SHP77 treated with DMSO at 0.1 percent for 48 hours (cell line): Measurements from ENCODE around the gene MAP3K4.
"Not testable (repeated sequence)": the region's sequence is repeated elsewhere in the genome, so short reads cannot be mapped to it uniquely, and the experiment has no call there.

Source experiments
- DNase-seq: peaks from one replicate; lab custom pipeline; 2025; lab: John Stamatoyannopoulos, UW

The MAP3K4 gene

GRCh38 chr6:160972594-160972993 lies 19.0 kb upstream of the MAP3K4 start:
- not testable (repeated sequence) for DNase-seq

GRCh38 chr6:160973311-160974250 lies 18.0 kb upstream of the MAP3K4 start:
- DNase-seq: no peak

- no peak for DNase-seq
Measured at GRCh38 chr6:160974304-160974771, 17.2 kb upstream of the MAP3K4 start.

GRCh38 chr6:160975162-160975561 lies 16.4 kb upstream of the MAP3K4 start:
- no peak for DNase-seq

GRCh38 chr6:160975961-160976360 lies 15.6 kb upstream of the MAP3K4 start:
- not testable (repeated sequence) for DNase-seq

GRCh38 chr6:160978141-160978901 lies 13.2 kb upstream of the MAP3K4 start:
- no peak for DNase-seq

- DNase-seq: no peak
Measured at GRCh38 chr6:160979061-160979708, 12.4 kb upstream of the MAP3K4 start.

GRCh38 chr6:160983377-160983948 lies 8.1 kb upstream of the MAP3K4 start:
- DNase-seq: not testable (repeated sequence)

GRCh38 chr6:160986851-160987250 lies 4.7 kb upstream of the MAP3K4 start:
- DNase-seq: no peak

- DNase-seq: no peak
Measured at GRCh38 chr6:160987265-160987664, 4.3 kb upstream of the MAP3K4 start.

- DNase-seq: no peak
Measured at GRCh38 chr6:160990847-160991405, 643 bp upstream of the MAP3K4 start.

- peak; percentile 44 for DNase-seq
Measured at GRCh38 chr6:160992061-160992979, 751 bp downstream of the MAP3K4 start.

GRCh38 chr6:160992980-160993314 lies 1.4 kb downstream of the MAP3K4 start:
- no peak for DNase-seq

- peak; percentile 10 for DNase-seq
Measured at GRCh38 chr6:160995271-160995670, 3.7 kb downstream of the MAP3K4 start.

- no peak for DNase-seq
Measured at GRCh38 chr6:160996131-160996601, 4.6 kb downstream of the MAP3K4 start.

GRCh38 chr6:160998217-160998616 lies 6.6 kb downstream of the MAP3K4 start:
- no peak for DNase-seq

- no peak for DNase-seq
Measured at GRCh38 chr6:160998766-160999165, 7.2 kb downstream of the MAP3K4 start.

GRCh38 chr6:160999516-160999915 lies 7.9 kb downstream of the MAP3K4 start:
- no peak for DNase-seq

GRCh38 chr6:161000632-161001031 lies 9.1 kb downstream of the MAP3K4 start:
- DNase-seq: no peak

- DNase-seq: peak; percentile 21
Measured at GRCh38 chr6:161001421-161001820, 9.9 kb downstream of the MAP3K4 start.

GRCh38 chr6:161003336-161003735 lies 11.8 kb downstream of the MAP3K4 start:
- no peak for DNase-seq
